ENCODE results near the gene TMED6. TPM values are rescaled to one million over a fixed set of nuclear protein-coding genes. Genes with fewer than 3 reads are reported as not detected.
"Not testable (repeated sequence)": the region's sequence is repeated elsewhere in the genome, so short reads cannot be mapped to it uniquely, and the experiment has no call there.

The TMED6 gene
- total RNA-seq, 1 experiment from 2014 or later = 0.51 TPM

- BruUV-seq (replicated peaks) = no TSS peak
- POLR2A ChIA-PET = interaction anchor here (0.6 to 1.1 kb wide), 3 partner anchors 8 to 169 kb away, joined by 3 read pairs; no protein-coding TSS in a partner anchor
- Mint-ChIP-seq H3K4me3 (ENCODE audit: unreplicated experiment) (no peak overlapping the region), H3K27me3 (ENCODE audit: insufficient read depth, unreplicated experiment) (no peaks in the 10 kb centered on the region), H3K4me1 (ENCODE audit: insufficient read depth, unreplicated experiment) (no peaks in the 10 kb centered on the region), H3K27ac (ENCODE audit: low read depth, unreplicated experiment) (no peak overlapping the region), H3K9me3 (ENCODE audit: unreplicated experiment) (no peaks in the 10 kb centered on the region), H3K36me3 (ENCODE audit: insufficient read depth, unreplicated experiment) (peaks cover 46% of the 10 kb centered on the region)
- intact Hi-C loops (cut with micrococcal nuclease) = no loop called here
- TF ChIP-seq, protein P1, sequence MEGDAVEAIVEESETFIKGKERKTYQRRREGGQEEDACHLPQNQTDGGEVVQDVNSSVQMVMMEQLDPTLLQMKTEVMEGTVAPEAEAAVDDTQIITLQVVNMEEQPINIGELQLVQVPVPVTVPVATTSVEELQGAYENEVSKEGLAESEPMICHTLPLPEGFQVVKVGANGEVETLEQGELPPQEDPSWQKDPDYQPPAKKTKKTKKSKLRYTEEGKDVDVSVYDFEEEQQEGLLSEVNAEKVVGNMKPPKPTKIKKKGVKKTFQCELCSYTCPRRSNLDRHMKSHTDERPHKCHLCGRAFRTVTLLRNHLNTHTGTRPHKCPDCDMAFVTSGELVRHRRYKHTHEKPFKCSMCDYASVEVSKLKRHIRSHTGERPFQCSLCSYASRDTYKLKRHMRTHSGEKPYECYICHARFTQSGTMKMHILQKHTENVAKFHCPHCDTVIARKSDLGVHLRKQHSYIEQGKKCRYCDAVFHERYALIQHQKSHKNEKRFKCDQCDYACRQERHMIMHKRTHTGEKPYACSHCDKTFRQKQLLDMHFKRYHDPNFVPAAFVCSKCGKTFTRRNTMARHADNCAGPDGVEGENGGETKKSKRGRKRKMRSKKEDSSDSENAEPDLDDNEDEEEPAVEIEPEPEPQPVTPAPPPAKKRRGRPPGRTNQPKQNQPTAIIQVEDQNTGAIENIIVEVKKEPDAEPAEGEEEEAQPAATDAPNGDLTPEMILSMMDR (IDR thresholded peaks at IDR 0.05; ENCODE audit: unreplicated experiment) = no peak
- no peak for DNase-seq (ENCODE audit: unreplicated experiment)
- CTCF ChIA-PET = interaction anchor here (0.7 to 2.6 kb wide), 4 partner anchors 15 to 178 kb away, joined by 3 to 12 read pairs (median 4); no protein-coding TSS in a partner anchor
Measured at GRCh38 chr16:69302301-69302700, 49.3 kb downstream of the TMED6 start.

- DNase-seq (ENCODE audit: unreplicated experiment) = no peak
- Mint-ChIP-seq H3K4me3 (ENCODE audit: unreplicated experiment) (no peak overlapping the region), H3K4me1 (ENCODE audit: insufficient read depth, unreplicated experiment) (no peaks in the 10 kb centered on the region), H3K27ac (ENCODE audit: low read depth, unreplicated experiment) (no peak overlapping the region), H3K36me3 (ENCODE audit: insufficient read depth, unreplicated experiment) (peaks cover 48% of the 10 kb centered on the region), H3K27me3 (ENCODE audit: insufficient read depth, unreplicated experiment) (no peaks in the 10 kb centered on the region), H3K9me3 (ENCODE audit: unreplicated experiment) (no peaks in the 10 kb centered on the region)
- TF ChIP-seq, protein P1 (IDR thresholded peaks at IDR 0.05; ENCODE audit: unreplicated experiment) = no peak
- ChIA-PET POLR2A (interaction anchor here (1.1 kb wide), 1 partner anchor 8 kb away, joined by 3 read pairs; no protein-coding TSS in a partner anchor), CTCF (interaction anchor here (0.7 to 2.6 kb wide), 4 partner anchors 9 to 16 kb away, joined by 3 to 12 read pairs (median 4); no protein-coding TSS in a partner anchor)
- intact Hi-C loops (cut with micrococcal nuclease) = no loop called here
- no TSS peak for BruUV-seq (replicated peaks)
Measured at GRCh38 chr16:69301861-69302260, 49.7 kb downstream of the TMED6 start.

DNA sequence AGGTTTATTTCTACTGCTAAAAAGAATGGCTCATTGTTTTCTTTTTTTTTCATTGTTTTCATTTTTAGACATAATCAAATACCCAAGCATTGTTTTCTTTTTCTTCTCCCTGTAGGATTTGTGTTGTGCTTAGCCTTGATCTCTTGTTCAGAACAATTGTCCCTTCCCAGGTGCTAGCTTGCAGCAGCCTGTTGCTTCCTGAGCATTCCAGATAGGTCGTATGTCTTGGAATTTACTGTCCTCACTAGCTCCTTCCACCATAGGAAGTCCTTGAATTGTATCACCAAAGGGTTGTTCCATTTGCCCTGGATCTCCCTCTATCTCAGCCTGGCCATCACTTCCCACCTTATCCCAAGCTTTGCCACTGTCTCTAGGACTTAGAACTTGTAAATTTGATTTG is 50.4 kb downstream of the TMED6 start:
- Mint-ChIP-seq H3K4me3 (ENCODE audit: unreplicated experiment) (no peak overlapping the region), H3K27ac (ENCODE audit: low read depth, unreplicated experiment) (no peak overlapping the region), H3K36me3 (ENCODE audit: insufficient read depth, unreplicated experiment) (peaks cover 52% of the 10 kb centered on the region), H3K9me3 (ENCODE audit: unreplicated experiment) (no peaks in the 10 kb centered on the region), H3K27me3 (ENCODE audit: insufficient read depth, unreplicated experiment) (no peaks in the 10 kb centered on the region), H3K4me1 (ENCODE audit: insufficient read depth, unreplicated experiment) (no peaks in the 10 kb centered on the region)
- ChIA-PET CTCF (interaction anchor here (1.3 to 2.6 kb wide), 2 partner anchors 9 to 13 kb away, joined by 4 to 12 read pairs; no protein-coding TSS in a partner anchor), POLR2A (interaction anchor here (0.6 kb wide), 1 partner anchor 67 kb away, joined by 4 read pairs; no protein-coding TSS in a partner anchor)
- intact Hi-C loops (cut with micrococcal nuclease) = no loop called here
- TF ChIP-seq, protein P1 (IDR thresholded peaks at IDR 0.05; ENCODE audit: unreplicated experiment) = no peak
- DNase-seq (ENCODE audit: unreplicated experiment) = no peak
- no TSS peak for BruUV-seq (replicated peaks)

DNA sequence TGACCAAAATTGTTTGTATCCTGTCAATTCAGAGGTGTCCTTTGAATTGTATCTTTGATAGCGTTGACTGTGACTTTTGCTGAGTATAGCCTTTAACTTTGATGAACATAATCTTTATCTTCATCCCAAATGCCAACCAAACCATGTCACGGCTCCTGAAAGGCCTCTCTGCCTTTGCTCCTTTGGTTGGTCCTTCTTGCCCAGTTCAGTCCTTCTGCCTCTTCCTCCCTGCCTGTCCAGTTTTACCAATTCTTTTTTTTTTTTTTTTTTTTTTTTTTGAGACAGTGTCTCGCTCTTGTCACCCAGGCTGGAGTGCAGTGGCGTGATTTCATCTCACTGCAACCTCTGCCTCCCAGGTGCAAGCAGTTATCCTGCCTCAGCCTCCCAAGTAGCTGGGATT is 53.3 kb downstream of the TMED6 start:
- H3K27ac Mint-ChIP-seq (ENCODE audit: low read depth, unreplicated experiment) = no peak overlapping the region
- H3K9me3 Mint-ChIP-seq (ENCODE audit: unreplicated experiment) = no peaks in the 10 kb centered on the region
- BruUV-seq (replicated peaks) = no TSS peak
- H3K27me3 Mint-ChIP-seq (ENCODE audit: insufficient read depth, unreplicated experiment) = no peaks in the 10 kb centered on the region
- CTCF ChIA-PET = no interaction called here
- no peak overlapping the region for H3K4me3 Mint-ChIP-seq (ENCODE audit: unreplicated experiment)
- POLR2A ChIA-PET = no interaction called here
- no peak for DNase-seq (ENCODE audit: unreplicated experiment)
- intact Hi-C loops (cut with micrococcal nuclease) = no loop called here
- TF ChIP-seq, protein P1 (IDR thresholded peaks at IDR 0.05; ENCODE audit: unreplicated experiment) = no peak
- H3K36me3 Mint-ChIP-seq (ENCODE audit: insufficient read depth, unreplicated experiment) = peaks cover 45% of the 10 kb centered on the region
- peaks cover 4% of the 10 kb centered on the region for H3K4me1 Mint-ChIP-seq (ENCODE audit: insufficient read depth, unreplicated experiment)

DNA sequence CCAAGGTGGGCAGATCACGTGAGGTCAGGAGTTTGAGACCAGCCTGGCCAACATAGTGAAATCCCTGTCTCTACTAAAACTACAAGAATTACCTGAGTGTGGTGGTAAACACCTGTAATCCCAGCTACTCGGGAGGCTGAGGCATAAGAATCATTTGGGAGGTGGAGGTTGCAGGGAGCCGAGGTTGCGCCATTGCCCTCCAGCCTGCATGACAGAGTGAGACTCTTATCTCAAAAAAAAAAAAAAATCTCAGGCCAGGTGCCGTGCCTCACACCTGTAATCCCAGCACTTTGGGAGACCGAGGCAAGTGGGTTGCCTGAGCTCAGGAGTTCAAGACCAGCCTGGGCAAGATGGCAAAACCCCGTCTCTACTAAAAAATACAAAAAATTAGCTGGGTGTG is 54.8 kb downstream of the TMED6 start:
- CTCF ChIA-PET = interaction anchor here (0.6 to 1.5 kb wide), 5 partner anchors 10 to 1767 kb away, joined by 3 to 7 read pairs (median 5); no protein-coding TSS in a partner anchor

More for the DNA sequence above, 54.8 kb downstream of the TMED6 start:
- H3K27me3 Mint-ChIP-seq (ENCODE audit: insufficient read depth, unreplicated experiment); H3K9me3 Mint-ChIP-seq (ENCODE audit: unreplicated experiment); BruUV-seq (replicated peaks); H3K4me3 Mint-ChIP-seq (ENCODE audit: unreplicated experiment); intact Hi-C loops (cut with micrococcal nuclease); DNase-seq (ENCODE audit: unreplicated experiment); H3K4me1 Mint-ChIP-seq (ENCODE audit: insufficient read depth, unreplicated experiment); H3K27ac Mint-ChIP-seq (ENCODE audit: low read depth, unreplicated experiment): not testable (repeated sequence)
- POLR2A ChIA-PET = interaction anchor here (0.6 to 1.7 kb wide), 2 partner anchors 13 to 757 kb away, joined by 3 to 4 read pairs; partner anchors contain the start of gene ZFP90
- peaks cover 37% of the 10 kb centered on the region for H3K36me3 Mint-ChIP-seq (ENCODE audit: insufficient read depth, unreplicated experiment)
